HFF-Myc (cell line): Measurements from ENCODE around the gene GPR132.
A peak's percentile ranks its signal among the peaks of the same experiment; 100 is the strongest.
"Not testable (repeated sequence)": the region's sequence is repeated elsewhere in the genome, so short reads cannot be mapped to it uniquely, and the experiment has no call there.

Experiments used
- DNase-seq: peaks from one replicate; pipeline ENCODE4 v3.0.0-alpha.2; 2011; ENCODE audit warnings: low read depth; ENCODE audit errors: extremely low read depth
- H3K4me3 ChIP-seq: replicated peaks from 2 replicates; pipeline ENCODE4 v1.5.1; 2011; ENCODE audit warnings: low read depth, mild to moderate bottlenecking, control low read depth, low read length
- TF ChIP-seq, protein P1 (sequence below): IDR thresholded peaks from 2 replicates; pipeline ENCODE4 v1.5.1; 2012; ENCODE audit warnings: mild to moderate bottlenecking, low read depth, low read length, control low read depth; ENCODE audit errors: missing control alignments

Gene GPR132

DNA sequence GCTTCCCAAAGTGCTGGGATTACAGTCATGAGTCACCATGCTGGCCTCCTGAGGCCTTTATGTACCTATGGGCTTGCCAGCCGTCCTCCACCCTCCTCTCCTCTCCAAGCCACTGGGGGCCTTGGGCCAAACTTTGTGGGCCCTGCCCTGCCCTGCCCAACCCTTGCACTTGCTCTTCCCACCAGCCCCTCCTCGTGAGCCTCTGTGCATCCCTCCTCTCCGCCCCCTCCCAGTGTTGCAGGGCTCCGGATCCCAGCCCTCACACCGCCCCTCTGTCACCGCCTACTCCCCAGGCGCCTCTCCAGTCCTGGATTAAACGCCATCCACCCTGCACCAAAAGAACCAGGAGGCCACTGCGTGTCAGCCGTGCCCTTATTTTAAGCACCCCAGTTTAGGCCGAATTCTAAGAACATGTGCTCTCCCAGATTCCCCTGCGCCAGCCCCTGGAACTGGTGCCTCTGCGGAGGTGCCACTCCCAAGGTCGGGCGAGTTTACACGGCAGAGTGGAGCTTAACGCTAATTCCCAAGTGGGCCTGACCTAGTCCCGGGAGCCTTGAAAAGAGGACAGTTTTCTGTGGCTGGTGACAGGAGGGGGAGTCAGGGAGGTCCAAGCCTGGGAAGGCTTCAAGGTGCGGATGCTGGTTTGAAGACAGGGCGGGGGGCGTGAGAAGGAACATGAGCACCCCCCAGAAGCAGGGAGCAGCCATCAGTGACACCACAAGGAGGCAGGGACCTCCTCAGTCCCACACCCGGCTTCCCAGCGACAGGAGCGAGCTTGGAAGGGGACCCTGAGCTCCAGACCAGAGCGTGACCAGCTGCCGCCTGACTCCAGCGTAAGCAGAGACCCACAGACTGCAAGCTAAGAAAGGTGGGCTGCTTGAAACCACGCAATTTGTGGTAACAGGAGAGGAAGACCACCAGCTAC, 23.1 kb downstream of the GPR132 start:
- no peak for DNase-seq
- TF ChIP-seq, protein P1, sequence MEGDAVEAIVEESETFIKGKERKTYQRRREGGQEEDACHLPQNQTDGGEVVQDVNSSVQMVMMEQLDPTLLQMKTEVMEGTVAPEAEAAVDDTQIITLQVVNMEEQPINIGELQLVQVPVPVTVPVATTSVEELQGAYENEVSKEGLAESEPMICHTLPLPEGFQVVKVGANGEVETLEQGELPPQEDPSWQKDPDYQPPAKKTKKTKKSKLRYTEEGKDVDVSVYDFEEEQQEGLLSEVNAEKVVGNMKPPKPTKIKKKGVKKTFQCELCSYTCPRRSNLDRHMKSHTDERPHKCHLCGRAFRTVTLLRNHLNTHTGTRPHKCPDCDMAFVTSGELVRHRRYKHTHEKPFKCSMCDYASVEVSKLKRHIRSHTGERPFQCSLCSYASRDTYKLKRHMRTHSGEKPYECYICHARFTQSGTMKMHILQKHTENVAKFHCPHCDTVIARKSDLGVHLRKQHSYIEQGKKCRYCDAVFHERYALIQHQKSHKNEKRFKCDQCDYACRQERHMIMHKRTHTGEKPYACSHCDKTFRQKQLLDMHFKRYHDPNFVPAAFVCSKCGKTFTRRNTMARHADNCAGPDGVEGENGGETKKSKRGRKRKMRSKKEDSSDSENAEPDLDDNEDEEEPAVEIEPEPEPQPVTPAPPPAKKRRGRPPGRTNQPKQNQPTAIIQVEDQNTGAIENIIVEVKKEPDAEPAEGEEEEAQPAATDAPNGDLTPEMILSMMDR = no peak
- H3K4me3 ChIP-seq = no peak overlapping the region

DNA sequence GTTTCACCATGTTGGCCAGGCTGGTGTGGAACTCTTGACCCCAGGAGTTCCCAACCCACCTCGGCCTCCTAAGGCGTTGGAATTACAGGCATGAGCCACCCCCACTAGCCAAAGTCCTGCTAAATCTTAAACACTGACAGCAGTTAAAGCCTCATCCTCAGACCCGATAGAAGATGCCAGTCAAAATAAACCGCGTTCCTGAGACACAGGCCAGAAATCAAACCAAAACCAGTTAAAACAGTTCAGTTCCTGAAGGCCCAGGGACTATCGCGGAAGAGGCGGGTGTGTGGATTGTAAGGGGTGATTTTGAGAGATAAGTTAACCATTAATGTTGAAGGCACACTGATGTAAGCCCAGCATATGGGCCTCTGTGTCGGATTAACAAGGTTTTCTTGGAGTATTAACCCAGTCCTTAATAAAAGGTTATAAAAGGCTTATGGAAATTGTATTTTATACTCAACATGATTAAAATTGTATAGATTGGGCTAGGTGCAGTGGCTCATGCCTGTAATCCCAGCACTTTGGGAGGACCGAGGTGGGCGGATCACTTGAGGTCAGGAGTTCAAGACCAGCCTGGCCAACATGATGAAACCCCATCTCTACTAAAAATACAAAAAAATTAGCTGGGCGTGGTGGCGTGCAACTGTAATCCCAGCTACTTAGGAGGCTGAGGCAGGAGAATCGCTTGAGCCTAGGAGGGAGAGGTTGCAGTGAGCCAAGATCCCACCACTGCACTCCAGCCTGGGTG, 25.6 kb downstream of the GPR132 start:
- TF ChIP-seq, protein P1 = no peak
- DNase-seq = no peak
- H3K4me3 ChIP-seq = no peak overlapping the region

DNA sequence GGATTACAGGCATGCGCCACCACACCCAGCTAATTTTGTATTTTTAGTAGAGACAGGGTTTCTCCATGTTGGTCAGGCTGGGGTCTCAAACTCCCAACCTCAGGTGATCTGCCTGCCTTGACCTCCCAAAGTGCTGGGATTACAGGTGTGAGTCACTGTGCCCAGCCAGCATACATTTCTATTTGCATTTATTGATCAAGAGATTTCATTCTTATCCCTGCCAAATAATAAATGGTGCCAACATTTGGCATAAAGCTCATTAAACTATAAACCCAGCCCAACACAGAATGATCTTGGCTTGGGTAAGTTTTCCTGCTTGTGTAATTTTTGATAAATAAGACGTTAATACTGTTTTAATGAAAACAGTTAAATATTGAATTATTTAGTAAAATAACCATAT, 29.6 kb downstream of the GPR132 start:
- not testable (repeated sequence) for H3K4me3 ChIP-seq, DNase-seq

DNA sequence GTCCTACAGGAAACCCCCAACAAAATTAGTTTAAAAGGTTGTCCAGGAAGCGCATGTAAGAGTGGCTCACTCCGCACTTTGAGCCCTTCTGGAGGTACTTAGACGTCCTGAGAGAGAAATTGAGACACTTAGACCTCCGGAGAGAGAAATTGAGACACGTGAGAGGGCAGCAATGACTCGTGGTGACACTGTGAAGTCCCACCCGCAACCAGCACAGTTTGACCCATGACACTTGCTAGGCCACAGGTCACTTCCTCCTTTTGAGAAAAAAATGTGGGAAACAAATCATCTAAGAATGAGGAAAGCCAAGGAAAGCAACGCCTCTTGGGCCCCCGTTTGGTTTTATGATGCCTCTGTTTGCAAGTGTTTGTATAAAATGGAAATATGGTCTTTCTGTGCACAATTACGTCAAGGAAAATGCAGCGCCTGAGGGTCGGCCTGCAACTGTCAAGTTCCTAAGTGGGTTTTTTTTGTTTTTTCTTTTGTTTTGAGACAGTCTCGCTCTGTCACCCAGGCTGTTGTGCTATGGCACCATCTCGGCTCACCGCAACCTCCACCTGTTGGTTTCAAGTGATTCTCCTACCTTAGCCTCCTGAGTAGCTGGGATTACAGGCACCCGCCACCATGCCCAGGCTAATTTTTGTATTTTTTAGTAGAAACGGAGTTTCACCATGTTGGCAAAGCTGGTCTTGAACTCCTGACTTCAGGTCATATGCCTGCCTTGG, 30.8 kb downstream of the GPR132 start:
- TF ChIP-seq, protein P1 = no peak
- DNase-seq = no peak
- H3K4me3 ChIP-seq = no peak overlapping the region

DNA sequence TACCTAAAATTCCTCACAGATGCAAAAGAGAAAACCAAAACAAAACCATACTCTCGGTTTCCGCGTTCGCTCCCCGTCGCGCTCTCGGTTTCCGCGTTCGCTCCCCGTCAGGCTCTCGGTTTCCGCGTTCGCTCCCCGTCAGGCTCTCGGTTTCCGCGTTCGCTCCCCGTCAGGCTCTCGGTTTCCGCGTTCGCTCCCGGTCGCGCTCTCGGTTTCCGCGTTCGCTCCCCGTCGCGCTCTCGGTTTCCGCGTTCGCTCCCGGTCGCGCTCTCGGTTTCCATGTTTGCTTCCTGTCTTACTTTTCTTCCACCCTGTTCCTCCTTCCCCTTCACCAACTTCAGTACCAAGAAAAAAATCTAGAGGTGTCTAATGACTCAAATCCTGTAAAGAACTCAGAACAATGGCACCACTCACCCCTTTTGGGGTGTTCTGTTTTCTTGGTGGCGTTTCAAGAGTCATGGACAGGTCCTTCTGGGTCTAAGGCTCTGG, 31.8 kb downstream of the GPR132 start:
- H3K4me3 ChIP-seq = peak overlapping the region; percentile 38
- DNase-seq = not testable (repeated sequence)

DNA sequence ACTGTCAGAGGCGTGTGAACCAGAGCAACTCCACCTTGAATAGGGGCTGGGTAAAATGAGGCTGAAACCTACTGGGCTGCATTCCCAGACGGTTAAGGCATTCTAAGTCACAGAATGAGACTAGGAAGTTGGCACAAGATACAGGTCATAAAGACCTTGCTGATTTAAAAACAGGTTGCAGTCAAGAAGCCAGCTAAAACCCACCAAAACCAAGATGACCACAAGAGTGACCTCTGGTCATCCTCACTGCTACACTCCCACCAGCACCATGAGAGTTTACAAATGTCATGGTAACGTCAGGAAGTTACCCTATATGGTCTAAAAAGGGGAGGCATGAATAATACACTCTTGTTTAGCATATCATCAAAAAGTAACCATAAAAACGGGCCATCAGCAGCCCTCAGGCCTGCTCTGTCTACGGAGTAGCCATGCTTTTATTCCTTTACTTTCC, 32.8 kb downstream of the GPR132 start:
- not testable (repeated sequence) for DNase-seq, H3K4me3 ChIP-seq

DNA sequence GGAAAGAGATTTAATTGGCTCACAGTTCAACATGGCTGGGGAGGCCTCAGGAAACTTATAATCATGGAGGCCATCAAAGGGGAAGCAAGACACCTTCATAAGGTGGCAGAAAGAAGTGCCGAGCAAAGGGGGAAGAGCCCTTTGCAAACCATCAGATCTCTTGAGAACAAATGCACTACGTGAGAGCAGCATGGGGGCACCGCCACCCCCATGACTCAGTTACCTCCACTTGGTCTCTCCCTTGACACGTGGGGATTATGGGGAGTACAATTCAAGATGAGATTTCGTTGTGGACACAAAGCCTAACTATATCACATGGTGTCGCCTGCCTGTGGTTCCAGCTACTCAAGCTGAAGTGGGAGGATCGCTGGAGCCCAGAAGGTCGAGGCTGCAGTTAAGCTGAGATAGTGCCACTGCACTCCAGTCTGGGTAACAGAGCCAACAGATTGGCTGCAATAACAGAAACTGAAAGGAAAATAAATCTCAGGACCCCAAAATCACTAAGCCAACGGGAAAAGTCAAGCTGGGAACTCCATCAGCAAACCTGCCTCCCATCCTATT, 34.3 kb downstream of the GPR132 start:
- no peak for DNase-seq

More for the DNA sequence above, 34.3 kb downstream of the GPR132 start:
- no peak overlapping the region for H3K4me3 ChIP-seq
- TF ChIP-seq, protein P1 = no peak
